ENCODE measurements around the gene C16orf87. TPM values are rescaled to one million over a fixed set of nuclear protein-coding genes. Genes with fewer than 3 reads are reported as not detected.

Gene C16orf87, protein sequence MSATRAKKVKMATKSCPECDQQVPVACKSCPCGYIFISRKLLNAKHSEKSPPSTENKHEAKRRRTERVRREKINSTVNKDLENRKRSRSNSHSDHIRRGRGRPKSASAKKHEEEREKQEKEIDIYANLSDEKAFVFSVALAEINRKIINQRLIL
- 6.0 to 8.8 TPM (median 7.0 TPM) in 5 replicates for total RNA-seq (2022; extraction: Qiagen RNA extraction)

DNA sequence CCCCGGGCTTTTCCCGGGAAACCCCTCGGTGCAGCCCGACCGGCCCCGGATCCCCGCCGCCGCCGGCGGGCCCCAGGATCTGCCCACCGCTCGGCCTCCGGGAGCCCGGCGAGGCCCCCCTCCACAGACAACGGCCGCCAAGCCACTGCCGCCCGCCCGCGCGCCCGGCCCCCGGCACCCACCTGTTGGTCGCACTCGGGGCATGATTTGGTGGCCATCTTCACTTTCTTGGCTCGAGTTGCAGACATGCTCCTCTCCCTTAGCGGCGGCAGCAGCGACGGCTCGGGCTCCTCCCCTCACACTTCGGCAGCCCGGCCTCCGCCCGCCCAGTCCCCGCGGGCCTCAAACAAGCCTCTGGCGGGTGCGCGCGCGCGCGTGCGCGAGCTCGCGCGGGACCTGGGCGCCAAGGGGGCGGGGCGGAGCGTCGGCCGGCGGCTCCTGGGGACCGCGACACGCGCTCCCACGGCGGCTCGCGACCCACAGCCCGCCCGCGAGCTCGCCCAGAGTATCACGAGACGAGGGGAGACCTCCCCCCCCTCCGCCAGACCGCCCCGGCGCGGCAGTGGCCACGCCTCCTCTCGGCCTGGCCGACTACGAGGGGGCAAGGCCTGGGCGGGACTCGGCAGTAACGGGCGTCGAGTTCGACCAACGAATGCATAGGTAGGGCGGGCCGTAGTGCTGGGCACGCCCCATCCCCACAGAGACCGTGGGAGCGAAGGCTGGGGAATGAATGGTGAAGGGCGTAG, at the start of gene C16orf87:
C16orf87 (minus strand) TSS at position 279 of the 746 bp plus-strand sequence; CDS start at position 248, 31 bp downstream.

DNA sequence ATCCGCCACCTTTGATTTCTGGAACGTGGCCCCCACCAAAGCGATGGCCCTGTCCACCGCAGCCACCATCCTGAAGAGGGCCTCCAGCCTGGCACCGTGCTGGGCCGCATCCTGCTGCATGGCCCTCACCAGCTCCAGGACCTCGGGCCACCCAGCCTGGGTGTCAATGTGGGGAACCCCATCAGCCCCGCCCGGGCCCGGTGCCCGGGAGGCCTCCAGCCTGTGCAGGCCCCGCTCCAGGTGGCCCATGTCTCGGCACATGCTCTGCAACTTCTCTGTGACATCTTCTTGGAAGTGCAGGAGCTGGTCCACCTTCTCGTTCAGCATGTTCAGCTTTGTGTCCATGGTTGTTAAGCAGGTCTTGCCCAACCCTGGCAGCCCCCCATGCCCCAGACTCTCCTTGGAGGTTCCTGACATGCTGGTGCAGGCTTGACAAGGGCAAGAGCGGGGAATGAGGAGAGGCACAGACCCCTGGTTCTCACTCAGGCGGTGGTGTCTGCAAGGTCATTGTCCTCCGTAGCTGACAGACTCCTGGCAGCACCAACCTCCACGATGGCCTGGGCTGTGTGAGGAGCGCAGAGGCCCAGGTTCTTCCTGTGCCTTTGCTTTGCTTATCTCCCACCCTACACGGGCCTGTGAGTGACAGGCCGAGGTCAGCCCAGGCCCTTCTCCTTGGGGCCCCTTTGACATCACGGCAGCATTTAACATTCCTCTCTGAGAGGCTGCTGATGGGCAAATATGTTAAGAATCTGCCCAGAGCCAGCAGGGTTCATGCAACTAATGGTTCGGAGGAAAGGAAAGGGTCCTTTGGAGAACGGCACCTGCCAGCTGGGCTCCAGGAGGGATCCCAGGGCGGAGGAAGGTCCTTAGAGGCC, 83.0 kb downstream of the C16orf87 start, which contains the start of gene MYLK3:
MYLK3 (minus strand) TSS at position 568 of the 875 bp plus-strand sequence; CDS start at position 417, 151 bp downstream.

Other genes with a start within 250 kb of the C16orf87 start
- gene SHCBP1, start 209.8 kb downstream of the C16orf87 start, total RNA-seq (2022; extraction: Qiagen RNA extraction), result 31.7 to 41.5 TPM (median 36.0 TPM) in 5 replicates
- gene VPS35, start 142.0 kb downstream of the C16orf87 start, total RNA-seq (2022; extraction: Qiagen RNA extraction), result 72.5 to 94.8 TPM (median 76.7 TPM) in 5 replicates
- 45.1 to 49.2 TPM (median 47.5 TPM) in 5 replicates for gene ORC6, start 141.5 kb downstream of the C16orf87 start, total RNA-seq (2022; extraction: Qiagen RNA extraction)
- gene MYLK3, start 82.8 kb downstream of the C16orf87 start, total RNA-seq (2022; extraction: Qiagen RNA extraction), result 0.01 to 0.09 TPM (median 0.07 TPM) in 5 replicates
- 11.7 to 14.7 TPM (median 11.9 TPM) in 5 replicates for gene GPT2, start 53.2 kb upstream of the C16orf87 start, total RNA-seq (2022; extraction: Qiagen RNA extraction)
- gene DNAJA2, start 142.5 kb upstream of the C16orf87 start, total RNA-seq (2022; extraction: Qiagen RNA extraction), result 71.3 to 85.7 TPM (median 72.8 TPM) in 5 replicates

All from A549 treated with CORT108297 at 1 μM for 4 hours (cell line).